Activated CD8-positive, alpha-beta memory T cell treated with anti-CD3 and anti-CD28 coated beads, Interleukin-2, amount 50 U/mL, for 24 hours (primary cell): ENCODE results near the gene AUTS2.

Experiments
- DNase-seq: peaks from one replicate; pipeline ENCODE4 v3.0.0-alpha.2; 2020; ENCODE audit errors: extremely low read depth

The AUTS2 gene

GRCh38 chr7:70416986-70417655 is 818.8 kb downstream of the AUTS2 start:
- DNase-seq: no peak

GRCh38 chr7:70419526-70420380 is 821.5 kb downstream of the AUTS2 start:
- no peak for DNase-seq

- DNase-seq: no peak
Measured at GRCh38 chr7:70420381-70420662, 822.0 kb downstream of the AUTS2 start.

- DNase-seq: no peak
Measured at GRCh38 chr7:70421319-70421718, 823.0 kb downstream of the AUTS2 start.

GRCh38 chr7:70426249-70426880 is 828.1 kb downstream of the AUTS2 start:
- no peak for DNase-seq

- no peak for DNase-seq
Measured at GRCh38 chr7:70432567-70433001, 834.3 kb downstream of the AUTS2 start.

- DNase-seq: no peak
Measured at GRCh38 chr7:70434376-70434775, 836.1 kb downstream of the AUTS2 start.

- DNase-seq: no peak
Measured at GRCh38 chr7:70434821-70435220, 836.5 kb downstream of the AUTS2 start.

GRCh38 chr7:70435634-70436033 is 837.4 kb downstream of the AUTS2 start:
- no peak for DNase-seq

GRCh38 chr7:70436790-70437350 is 838.6 kb downstream of the AUTS2 start:
- DNase-seq: no peak

GRCh38 chr7:70439651-70440050 is 841.4 kb downstream of the AUTS2 start:
- no peak for DNase-seq

- no peak for DNase-seq
Measured at GRCh38 chr7:70446448-70447143, 848.3 kb downstream of the AUTS2 start.

GRCh38 chr7:70448312-70448906 is 850.1 kb downstream of the AUTS2 start:
- no peak for DNase-seq

GRCh38 chr7:70450731-70451130 is 852.5 kb downstream of the AUTS2 start:
- DNase-seq: no peak

GRCh38 chr7:70455925-70456324 is 857.6 kb downstream of the AUTS2 start:
- DNase-seq: no peak

- DNase-seq: no peak
Measured at GRCh38 chr7:70456719-70457118, 858.4 kb downstream of the AUTS2 start.

- DNase-seq: no peak
Measured at GRCh38 chr7:70457482-70457881, 859.2 kb downstream of the AUTS2 start.

- no peak for DNase-seq
Measured at GRCh38 chr7:70457883-70458680, 859.8 kb downstream of the AUTS2 start.

GRCh38 chr7:70458745-70459144 is 860.5 kb downstream of the AUTS2 start:
- DNase-seq: no peak

- DNase-seq: no peak
Measured at GRCh38 chr7:70459546-70459945, 861.3 kb downstream of the AUTS2 start.

GRCh38 chr7:70460071-70460470 is 861.8 kb downstream of the AUTS2 start:
- no peak for DNase-seq
